NCI-H2081 treated with DMSO at 0.1 percent for 48 hours (cell line): ENCODE data around the gene ELOVL4.

Source experiments
- DNase-seq: peaks from one replicate; lab custom pipeline; 2025; lab: John Stamatoyannopoulos, UW

Gene ELOVL4

DNA sequence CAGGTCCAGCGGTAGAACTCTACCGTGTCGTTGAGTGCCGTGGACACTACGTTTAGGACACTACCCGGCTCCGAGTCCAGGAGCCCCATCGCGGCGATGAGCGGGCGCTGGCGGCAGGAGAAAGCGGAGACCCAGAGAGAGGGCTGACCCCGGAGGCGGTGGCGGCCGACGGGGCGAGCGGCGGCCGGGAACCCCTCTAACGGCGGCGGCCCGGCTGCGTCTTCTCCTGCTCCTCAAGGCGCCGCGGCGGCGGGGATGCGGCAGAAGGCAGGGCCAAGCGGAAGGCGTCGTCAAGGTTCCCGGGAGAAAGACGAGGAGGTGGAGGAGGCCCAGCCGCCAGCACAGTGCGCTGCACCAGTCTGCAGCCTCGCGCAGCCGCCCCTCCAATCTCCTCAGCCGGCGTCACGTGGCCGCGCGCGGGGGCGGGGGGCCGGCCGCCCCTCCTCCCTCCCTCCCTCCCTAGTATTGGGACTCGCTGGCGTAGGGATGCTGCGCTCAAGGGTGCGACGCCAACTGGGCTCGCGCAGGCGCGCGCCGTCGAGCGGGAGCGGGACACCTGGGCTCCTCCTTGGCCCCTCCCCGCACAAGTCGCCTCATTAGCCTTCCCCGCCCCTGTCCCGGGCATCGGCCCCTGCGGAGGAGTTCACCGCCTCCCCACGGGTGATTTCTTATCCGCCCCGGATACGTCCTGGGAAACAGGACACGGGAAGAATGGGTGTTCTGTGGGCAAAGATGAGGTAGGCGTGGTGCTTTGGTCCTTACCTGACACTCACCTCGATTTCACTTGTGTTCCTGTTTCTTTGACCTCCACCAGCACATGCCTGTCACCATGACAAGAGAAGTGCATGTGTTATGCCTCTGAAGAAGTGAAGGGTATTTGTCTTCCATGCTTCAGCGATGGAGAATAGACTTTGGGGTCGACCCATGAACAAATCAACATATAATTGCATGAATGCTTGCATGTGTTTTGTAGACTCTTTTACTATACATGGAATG, at the start of gene ELOVL4:
ELOVL4 (minus strand) TSS at position 363 of the 996 bp plus-strand sequence; CDS start at position 89, 274 bp downstream.
- DNase-seq, result peak; percentile 55

DNA sequence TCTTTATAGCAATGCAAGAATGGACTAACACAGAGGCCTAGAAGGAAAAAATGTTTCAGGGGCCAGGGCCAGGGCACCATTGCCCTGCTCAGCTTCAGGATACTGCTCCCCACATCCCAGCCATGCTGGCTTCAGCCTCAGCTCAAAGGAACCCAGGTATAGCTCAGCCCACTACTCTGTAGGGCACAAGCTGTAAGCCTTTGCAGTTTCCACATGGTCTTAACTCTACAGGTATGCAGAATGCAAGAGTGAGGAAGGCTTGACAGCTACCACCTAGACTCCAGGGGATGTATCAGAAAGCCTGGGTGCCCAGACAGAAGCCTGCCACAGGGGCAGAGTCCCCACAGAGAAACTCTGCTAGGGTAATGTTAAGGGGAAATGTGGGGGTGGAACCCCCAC, 46.6 kb upstream of the ELOVL4 start:
- no peak for DNase-seq

DNA sequence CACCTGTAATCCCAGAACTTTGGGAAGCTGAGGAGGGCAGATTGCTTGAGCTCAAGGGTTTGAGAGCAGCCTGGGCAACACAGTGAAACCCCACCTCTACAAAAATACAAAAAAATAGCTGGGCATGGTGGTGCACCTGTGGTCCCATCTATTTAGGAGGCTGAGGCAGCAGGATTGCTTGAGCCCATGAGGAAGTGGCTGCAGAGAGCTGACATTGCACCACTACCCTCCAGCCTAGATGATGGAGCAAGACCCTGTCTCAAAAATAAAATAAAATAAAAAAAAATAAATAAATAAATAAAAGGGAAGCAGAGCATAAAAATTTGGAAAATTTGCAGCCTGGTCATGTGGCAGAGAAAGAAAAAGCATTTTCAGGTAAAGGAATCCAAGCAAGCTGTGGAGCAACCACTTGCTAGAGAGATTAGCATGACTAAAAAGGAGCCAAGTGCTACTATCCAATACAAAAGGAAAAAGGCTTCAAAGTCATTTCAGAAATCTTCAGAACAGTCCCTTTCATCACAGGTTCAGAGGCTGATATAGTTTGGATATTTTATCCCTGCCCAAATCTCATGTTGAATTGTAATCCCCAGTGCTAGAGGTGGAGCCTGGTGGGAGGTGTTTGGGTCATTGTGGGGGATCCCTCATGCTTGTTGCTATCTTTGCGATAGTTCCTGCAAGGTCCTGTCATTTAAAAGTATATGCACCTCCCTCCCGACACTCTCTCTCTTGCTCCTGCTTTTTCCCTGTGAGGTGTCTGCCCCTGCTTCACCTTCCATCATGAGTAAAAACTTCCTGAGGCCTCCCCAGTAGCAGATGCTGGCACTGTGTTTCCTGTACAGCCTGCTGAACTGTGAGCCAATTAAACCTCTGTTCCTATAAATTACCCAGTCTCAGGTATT, 45.9 kb upstream of the ELOVL4 start:
- DNase-seq, result no peak

DNA sequence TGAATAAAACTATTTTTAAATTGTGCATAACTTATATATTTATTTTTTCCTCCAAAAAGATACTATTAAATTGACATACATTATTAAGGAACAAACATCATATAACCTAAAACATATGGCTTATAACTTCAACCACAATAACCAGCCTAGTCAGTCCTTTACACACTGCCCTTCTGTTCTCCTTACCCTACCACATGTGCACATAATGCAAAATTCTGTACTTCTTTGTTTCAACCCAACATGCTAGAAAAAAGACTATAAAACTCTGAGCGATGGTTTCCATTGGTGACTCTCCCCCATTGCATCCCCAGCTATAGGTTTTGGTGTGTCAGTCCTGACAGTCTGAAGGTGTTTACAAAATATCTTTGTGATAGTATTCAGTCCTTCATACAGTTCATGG, 42.3 kb upstream of the ELOVL4 start:
- no peak for DNase-seq

DNA sequence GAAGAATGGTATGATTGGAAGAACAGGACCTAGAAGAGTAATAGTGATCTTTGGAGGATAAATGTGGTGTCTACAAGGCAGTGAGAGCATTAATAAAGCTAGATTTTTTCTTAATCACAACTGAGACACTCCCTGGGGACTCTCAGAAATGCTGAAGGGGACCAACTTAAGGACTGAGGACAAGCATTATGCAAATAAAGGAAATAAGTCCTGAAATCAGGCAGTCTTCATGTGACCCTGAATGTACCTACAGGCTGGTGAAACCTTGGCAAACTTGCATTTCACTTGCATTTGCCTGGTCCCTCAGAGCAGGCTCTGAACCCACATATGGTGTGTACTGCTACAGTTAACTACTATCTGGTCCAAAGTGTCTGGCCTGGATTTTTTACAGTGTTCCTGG, 37.8 kb upstream of the ELOVL4 start:
- DNase-seq, result no peak

DNA sequence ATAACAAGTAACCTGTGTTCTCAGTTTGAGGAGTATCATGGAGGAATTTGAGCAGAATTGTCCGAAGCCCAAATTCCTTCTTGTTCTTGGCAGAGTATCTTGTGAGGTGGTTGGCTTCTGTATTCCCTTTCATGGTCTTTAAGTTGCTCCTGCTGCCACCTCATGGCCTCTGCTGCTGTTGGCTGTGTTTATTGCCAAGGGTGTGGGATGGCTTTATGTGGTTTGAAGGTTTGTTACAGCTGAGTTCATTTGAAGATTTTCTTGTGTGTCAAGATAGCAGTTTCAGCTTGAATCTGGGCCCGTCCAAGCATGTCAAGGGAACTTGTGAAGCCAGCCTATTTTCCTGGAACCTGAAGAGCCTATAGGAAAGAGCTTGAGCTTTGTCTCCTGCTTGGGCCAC, 36.9 kb upstream of the ELOVL4 start:
- DNase-seq, result no peak

DNA sequence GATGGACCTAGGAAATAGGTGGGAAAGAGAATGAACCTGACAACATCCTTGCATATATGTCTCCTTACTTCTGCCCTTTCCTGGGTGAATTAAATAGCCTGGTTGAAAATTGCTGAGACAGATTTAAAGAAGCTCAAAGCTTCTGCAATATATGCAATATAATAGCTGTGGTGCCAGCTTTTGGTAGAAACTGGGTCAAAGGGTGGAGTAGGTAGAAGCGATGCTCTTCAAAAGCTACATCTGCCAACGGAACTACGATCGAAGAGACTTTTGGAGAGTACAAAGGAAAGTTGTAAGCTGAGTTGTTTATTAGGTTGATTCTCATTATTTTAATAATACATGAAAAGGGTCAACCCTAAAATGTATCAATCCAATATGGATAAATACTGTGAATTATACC, 34.3 kb upstream of the ELOVL4 start:
- no peak for DNase-seq

DNA sequence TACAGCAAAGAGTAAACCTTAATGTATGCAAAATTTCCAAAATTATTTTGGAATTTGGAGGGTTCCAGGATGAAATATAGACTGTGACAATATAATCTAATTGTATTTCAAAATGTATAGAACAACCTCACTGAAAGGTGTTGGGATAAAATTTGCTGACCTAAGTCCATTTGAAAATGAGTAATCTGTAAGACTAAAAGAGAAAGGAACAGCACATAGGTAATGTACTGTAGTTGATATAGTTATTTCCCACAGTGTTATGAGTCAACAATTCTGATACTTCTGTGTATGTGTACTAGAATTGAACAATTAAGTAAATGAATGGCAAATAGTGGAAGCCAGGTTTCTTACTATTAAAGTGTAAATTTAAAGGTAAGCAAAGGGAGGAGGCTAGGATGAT, 23.8 kb upstream of the ELOVL4 start:
- DNase-seq, result no peak

DNA sequence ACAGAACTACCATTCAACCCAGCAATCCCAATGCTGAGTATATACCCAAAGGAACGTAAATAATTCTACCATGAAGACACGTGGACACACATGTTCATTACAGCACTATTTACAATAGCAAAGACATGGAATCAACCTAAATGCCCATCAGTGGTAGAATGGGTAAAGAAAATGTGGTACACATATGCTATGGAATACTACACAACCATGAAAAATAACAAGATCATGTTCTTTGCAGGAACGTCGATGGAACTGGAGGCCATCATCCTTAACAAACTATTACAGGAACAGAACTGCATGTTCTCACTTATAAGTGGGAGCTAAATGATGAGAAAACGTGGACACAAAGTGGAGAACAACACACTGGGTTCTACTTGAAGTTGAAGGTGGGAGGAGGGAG, 22.4 kb upstream of the ELOVL4 start:
- DNase-seq, result no peak

DNA sequence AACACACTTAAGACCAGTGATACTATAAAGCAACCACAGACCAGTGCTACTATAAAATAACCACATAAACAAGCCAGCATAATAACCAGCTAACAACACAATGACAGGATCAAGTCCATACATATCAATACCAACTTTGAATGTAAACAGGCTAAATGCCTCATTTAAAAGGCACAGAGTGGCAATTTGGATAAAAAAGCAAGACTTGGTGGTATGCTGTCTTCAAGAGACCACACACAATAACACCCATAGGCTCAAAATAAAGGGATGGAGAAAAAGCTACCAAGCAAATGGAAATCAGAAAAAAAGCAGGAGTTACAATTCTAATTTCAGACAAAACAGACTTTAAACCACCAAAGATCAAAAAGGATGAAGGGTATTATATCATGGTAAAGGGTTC, 19.8 kb upstream of the ELOVL4 start:
- DNase-seq, result no peak

DNA sequence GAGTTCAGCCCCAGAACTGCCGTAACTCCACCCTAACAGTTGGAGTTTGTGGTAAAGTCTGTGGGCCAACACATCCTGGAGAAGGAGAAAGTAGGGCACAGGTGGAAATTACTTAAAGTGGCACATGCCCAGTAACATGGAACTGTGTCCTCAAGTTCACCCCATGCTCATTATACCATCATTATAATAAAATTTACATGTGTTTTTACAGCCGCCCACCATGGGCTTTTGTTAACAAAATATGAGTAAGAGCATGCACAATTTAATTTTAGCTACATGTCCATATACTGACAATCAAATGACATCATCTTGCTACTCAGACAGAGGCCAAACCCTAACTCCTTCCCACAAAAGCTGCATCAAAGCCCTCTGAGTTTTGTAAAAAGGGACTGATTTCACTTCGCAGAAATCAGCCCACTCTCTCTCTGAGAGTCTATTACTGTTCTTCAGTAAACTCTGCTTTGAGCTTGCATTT, 17.3 kb upstream of the ELOVL4 start:
- DNase-seq, result no peak

DNA sequence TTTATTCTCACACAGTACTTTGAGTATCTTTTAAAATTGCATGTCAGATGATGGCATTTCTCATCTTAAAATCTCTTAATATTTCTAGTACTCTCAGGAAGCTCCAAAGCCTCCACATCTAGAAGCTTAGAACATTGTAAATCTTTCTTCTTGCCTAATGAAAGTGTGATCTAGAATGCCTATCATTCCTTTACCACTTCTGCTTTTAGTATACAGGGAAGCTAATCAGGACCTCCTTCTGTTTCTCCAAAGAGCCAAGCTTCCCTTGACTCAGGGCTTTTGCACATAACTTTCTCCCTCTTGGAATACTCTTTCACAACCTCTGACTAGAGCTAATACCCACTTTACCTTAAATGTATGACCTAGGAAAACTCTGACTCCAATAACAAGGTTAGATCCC, 7.5 kb upstream of the ELOVL4 start:
- DNase-seq, result no peak

DNA sequence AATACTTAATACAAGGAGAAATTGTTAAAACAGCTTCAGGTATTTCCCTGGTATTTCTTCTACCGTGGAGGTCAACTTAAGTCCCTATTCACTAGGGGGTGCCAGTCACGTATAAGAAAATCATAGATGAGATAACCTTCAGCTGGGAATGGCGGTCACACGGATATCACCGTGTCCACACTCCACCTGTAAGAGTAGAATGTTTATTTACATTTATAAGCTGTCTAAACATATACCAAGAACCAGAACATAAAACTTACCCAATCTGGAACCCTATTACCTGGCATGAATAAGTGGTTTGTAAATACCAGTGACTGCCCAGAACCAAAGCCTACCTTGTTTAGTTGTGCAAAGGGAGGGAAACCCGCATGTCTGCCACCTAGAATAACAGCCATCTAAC, 1.9 kb upstream of the ELOVL4 start:
- DNase-seq, result no peak

DNA sequence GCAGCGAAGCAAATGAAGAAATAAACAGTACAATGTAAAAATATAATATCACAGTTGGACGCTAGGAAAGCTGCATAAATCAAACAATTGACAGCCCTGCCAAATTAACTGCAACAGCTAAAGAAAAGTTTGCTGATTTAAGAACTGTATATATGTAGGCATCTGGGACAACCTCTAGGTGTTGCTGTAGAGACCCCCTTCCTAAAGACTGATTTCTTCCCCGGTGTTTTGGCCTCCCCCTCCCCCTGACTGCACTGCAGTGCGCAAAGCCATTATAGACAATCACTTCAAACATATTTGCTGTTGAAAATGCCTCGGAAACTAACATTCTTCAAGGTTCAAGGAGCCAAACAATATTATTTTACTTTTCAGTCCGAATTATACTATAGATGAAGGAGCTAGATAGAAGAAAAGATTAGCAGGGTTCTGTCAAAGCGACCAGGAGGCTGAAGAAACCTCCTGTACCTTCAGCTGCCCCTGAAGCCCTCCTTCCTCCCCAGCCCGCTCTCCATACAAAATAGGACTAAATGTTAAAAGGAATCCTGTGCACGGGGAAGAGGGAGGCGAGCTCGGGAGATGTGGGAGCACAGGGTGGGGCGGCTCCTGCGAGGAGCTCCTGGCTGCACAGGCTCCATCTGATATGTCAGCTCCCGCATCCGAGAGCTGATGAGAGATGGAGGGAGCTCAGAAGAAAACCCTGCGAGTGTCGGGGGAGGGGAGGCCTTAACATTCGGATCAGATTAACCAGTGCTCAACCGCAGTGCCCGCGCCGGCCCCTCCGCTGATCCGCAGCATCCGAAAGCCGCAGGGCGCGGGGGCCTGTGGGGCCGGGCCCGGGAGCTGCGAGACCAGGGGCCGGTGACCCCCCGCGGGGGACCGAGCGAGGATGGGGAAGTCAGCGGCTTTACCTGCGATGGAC, 822 bp downstream of the ELOVL4 start:
- DNase-seq, result no peak

DNA sequence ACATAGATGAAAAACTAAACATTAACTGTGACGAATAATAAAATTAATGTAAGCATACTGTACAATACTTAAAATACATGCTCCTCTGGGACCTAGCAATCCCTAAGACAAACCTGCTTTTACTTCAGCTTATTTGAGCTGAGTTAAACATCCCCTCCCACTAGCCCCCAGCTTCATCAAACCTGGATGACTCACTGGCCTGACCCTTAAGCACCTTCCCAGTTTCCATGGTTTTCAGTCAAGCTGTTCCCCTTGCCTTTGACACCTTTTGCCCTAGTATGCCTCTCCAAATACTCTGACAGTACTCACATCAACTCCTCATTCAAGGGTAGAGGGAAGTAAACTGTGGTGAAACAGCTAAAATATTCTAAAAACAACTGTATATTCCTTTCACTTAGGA, 4.2 kb downstream of the ELOVL4 start:
- DNase-seq, result no peak

DNA sequence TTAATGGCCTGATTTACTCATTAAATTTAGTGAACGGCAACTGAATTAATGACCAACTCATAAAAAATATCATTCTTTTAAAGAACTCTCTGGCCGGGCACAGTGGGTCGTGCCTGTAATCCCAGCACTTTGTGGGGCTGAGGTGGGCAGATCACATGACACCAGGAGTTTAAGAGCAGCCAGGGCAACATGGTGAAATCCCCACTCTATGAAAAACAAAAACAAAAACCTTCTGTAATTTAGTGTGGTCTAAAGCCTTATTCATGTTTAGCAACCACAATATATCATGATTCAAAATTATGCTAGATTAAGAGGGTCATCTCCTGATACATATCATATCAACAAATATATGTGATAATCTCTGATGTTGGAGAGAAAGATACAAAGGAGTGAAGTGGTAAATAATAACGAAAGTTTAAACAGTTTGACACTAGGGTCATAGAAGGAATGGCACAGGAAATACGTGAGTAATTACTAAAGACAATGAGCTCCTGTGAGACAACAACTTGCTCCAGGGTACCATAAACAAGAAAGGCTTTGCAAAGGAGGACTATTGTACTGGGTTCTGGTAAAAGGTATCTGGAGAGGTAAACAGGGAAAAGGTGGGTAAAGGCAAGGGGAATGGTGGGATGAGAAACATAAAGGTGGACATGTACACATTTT, 5.7 kb downstream of the ELOVL4 start:
- no peak for DNase-seq

DNA sequence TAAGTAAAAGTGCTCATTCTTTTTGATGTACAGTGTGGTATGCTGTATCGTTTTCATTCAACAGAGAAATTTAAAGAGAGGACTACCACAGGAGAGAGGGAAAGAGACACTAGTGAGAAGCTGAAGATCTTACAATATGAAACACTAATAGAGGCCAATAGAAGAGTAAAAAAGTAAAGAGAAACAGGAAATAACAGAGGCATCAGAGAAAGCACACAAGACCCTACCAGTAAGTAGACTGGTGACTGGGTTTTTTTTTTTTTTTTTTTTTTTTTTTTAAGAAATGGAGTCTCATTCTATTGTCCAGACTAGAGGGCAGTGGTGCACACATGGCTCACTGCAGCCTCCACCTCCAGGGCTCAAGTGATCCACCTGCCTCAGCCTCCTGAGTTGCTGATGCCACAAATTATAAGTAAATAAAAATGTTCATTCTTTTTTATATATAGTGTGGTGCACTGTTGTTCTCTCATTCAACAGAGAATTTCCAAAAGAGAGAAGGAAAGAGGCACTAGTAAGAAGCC, 18.8 kb downstream of the ELOVL4 start:
- DNase-seq, result no peak

DNA sequence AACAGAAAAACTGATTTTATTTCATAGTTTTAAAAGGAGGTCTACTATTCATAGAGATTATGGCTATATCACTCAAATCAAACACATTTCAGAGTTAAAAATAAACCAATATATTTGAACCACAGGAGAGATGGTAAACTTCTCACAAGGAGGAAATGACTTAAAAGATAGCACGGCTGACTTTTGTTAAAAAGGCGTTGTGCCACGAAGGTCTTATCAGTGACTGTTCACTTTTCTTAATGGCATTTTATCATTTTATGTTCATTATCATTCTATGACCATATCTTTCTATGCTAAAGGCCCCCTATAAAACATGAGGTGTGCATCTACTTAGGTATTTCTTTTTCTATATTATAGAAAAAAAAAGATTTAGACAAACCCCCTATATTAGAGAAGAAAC, 19.6 kb downstream of the ELOVL4 start:
- no peak for DNase-seq

DNA sequence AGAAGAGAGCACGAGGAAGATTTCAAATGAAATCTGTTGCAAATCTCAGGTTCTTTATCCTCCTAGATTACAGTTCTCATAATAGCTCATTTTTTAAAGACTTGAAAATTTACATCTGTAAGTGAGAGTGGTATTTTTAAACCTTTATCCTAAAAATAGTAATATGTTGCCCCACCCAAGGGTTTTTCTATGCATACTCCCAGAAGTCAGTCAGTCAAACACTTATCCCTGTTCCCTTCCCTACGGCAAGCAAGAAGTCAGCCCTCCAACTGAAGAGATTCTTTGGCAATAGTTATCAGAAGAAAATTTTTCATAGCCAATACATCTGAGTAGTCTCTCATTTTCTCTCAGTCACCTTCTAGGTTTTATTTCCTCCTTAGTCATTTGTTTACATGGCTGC, 24.1 kb downstream of the ELOVL4 start:
- no peak for DNase-seq

DNA sequence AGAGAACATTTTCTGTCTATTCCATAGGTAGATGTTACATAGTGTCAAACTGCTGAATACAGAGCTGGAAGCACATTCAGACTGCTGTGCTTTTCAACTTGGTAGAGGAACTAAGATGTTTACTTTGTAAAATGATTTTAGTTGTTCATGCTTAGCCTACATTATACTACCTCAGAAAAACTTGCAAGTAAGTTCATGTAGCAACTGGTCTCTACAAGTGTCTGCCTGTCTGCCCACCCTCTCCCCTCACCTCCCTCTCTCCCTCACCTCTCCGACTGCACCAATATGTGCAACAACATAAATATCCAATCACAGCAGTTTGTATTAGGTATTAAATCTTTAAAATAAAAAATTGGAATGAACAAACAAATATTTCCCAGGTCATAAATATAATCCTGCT, 25.3 kb downstream of the ELOVL4 start:
- DNase-seq, result no peak

DNA sequence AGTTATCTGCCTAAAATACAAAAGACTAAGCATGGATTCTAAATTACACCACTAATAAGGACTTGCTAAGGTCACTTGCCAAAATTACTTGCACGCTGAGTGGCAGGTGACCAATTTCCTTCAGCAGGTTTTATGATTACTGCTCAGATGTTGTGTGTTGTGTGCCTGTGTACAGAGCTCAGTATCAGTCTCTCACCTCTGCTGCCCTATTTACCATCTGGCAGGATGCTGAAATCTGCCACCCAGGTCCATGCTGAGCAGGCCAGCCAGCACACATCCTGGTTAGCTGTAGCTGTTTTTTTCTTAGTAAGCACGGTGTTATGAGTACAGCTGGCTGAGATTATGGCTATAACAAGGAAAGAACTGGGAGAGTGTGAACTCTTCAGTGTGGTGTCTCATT, 34.0 kb downstream of the ELOVL4 start:
- DNase-seq, result peak; percentile 10
